T-helper 2 cell treated with Interferon-gamma antibody and Interleukin-4, amounts not matched to agents 100 ng/mL and 5 ng/mL, for 36 hours (primary cell): ENCODE data around the gene TOX2. TPM values are rescaled to one million over a fixed set of nuclear protein-coding genes. Genes with fewer than 3 reads are reported as not detected.

ENCODE experiments used
- intact Hi-C: fragments of 100-400 bp; cut with micrococcal nuclease; formaldehyde crosslinking; loops from one replicate; pipeline ENCODE4 v1.15.1; 2023
- total RNA-seq: library from RNA; stranded (reverse); gene quantifications from 2 replicates; pipeline ENCODE4 v1.2.3, GENCODE V29; 2022

TOX2 gene
- total RNA-seq, 1 donor from 2014 or later: 6.5 TPM

- intact Hi-C loops: no loop called here
Measured at GRCh38 chr20:44071057-44071456, 156.4 kb downstream of the TOX2 start.

DNA sequence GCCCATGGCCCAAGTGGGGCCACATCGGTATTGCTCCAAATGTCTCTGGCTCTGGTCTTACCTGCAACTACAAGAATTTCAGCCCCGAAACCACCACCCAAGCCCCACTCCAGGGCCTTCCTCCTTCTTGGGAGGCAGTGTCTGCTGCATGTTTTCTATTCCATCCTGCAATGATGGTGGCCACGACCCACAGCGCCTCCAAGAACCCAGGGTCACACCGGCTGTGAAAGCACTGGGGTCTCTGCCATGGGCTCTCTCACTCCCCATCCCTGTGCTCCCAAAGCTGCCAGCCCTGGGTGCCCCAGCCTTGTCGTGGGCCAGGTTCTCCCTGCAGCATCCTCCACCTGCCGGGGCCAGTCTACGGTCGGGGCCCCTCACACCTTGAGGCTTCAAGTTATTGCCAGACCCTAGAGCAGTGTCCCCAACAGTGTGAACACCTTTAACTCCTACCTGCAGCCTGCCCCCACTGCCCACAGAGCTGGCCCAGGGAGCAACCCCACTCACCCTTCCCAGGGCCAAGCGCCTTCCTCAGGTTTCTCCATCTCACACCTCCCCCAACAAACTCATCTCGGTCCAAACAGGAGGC lies 157.0 kb downstream of the TOX2 start:
- intact Hi-C loops: no loop called here

GRCh38 chr20:44072384-44072783 lies 157.7 kb downstream of the TOX2 start:
- intact Hi-C loops: no loop called here

GRCh38 chr20:44073011-44073674 lies 158.5 kb downstream of the TOX2 start:
- intact Hi-C loops: no loop called here

- intact Hi-C loops: no loop called here
Measured at GRCh38 chr20:44073675-44074071, 159.0 kb downstream of the TOX2 start.

DNA sequence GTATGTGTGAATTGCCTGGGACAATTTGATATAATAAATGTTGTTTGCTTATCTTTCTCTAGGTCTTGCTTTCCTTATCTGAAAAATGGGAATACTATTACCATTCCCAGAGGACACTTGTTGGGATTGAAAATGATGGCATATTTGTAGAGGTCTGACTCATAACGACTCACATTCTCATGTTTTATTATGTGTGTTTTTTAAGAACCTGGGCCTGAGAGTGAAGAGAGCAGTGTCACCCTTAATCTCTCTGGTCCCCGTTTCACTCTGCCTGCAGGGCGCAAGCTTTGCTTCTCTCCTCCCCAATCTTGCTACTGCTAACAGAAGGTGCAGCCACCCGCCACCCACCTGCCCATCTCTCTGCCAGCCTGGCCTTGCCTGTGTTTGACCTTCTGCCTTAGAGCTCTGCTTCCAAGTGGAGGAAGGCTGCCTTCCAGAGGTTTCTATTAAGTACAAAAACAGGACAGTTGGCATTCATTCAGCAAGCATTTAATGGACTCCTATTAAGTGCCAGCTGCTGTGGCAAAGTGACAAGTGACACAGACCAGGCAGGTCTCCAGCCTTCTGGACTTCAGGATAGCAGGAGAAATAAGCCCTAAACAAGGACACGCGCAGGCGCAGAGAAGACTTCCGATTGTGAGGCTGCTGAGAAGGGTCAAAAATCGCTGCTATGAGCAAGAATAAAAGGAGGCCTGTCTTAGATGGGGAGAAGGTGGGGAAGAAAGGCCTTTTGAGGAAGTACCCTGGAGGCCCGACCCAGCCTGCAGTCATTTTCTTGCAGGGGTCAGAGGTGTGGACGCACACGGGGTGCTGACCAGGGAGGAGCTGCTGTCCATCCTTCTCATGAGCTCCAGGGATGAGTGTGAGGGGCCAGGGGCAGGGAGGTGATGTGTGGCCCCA lies 159.8 kb downstream of the TOX2 start:
- intact Hi-C loops: no loop called here

DNA sequence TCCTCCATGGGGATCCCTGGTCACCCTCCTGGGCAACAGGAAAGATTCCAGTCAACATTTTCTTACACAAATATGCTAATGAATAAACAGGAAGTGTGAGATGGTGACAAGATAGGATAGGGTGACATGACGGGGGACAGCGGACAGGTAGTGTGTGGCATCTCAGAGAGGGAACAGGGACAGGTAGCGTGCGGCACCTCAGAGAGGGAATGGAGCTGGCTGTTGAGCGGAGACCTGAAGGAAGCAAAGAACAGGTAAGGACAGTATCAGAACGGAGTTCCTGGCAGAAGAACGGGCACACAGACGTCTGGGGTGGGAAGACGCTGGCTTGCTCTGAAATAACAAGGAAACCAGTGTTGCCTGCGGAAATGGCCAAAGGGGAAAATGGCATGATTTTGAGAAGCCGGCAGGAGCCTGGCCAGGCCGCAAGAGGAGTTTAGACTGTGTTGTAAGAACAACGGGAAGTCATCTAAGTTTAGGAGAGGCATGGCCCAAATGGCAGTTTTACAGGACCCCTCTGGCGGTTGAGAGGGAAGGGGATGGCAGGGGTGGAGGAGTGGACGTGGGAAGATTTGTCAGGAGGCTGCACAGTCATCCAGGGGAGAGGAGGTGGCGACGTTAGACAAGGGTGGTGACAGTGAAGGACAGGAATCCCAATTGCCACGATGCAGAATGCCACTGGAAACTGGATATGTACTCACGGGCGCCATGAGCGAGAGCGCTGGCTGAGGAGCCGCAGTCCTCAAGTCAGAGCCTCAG lies 160.7 kb downstream of the TOX2 start:
- intact Hi-C loops: no loop called here

DNA sequence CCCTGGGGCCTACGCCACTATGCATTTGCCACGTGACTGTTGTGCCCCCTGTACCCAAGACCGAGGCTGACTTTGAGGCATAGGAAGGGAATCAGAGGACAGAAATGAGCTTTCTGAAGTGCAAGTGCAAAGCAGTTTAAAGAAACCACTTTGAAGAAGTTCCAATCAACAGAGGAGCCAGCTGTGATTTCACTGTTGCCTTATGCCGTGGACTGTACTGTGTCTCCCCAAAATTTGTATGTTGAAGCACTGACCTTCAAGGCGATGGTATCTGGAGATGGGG lies 161.2 kb downstream of the TOX2 start:
- intact Hi-C loops: no loop called here

DNA sequence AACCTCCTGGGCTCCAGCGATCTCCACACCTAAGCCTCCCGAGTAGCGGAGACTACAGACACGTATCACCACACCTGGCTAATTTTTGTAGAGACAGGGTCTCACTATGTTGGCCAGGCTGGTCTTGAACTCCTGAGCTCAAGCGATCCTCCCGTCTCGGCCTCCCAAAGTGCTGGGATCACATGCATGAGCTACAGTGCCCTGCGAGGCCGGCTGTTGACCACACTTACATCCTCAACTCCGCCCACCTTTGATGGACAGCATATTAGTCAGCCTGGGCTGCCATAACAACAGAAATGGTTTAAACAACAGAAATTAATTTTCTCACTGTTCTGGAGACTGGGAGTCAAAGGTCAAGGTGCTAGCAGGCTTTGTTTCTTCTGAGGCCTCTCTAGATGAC lies 164.6 kb downstream of the TOX2 start:
- intact Hi-C loops: no loop called here

DNA sequence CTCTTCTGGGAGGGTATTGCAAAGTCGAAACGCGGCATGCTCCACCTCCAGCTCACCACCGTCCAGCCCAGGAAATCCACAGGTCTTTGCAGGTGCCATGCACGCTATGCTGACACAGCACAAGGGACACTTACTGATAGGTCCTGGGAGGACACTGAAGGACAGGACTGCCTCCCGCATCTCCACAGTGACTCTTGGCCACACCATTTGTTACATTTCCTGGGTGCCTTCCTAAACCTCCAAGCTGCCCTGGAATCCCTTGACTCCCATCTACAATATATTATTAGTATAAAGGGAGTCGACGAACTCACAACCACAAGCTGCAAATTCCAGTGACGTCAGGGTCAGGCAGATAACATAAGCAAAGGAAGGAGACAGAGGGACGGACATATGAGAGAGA lies 165.4 kb downstream of the TOX2 start:
- intact Hi-C loops: loop anchor here (1.0 to 5.0 kb wide), 4 partner anchors 24 to 623 kb away; partner anchors contain the start of gene SRSF6

- intact Hi-C loops: loop anchor here (1.0 to 5.0 kb wide), 4 partner anchors 24 to 623 kb away; partner anchors contain the start of gene SRSF6
Measured at GRCh38 chr20:44080646-44081267, 166.1 kb downstream of the TOX2 start.

DNA sequence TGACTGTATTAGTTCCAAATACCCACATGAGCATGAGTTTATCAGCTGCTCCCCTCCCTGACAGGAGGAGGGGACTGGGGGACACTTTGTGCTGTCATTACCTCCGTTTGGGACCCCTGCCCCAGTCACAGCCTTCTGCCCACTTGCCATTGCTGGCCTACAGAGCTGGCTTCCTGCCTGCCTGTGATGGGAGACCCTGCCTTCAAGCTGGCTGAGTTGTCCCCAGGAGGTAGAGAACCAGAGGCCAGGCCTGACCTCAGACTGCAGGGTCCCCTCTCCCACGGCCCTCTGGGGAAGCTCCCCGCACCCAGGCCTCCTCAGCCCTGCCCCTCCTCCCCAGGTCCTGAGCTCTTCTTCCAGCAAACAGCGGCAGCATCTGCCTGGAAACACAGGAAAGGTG lies 166.8 kb downstream of the TOX2 start:
- intact Hi-C loops: loop anchor here (5.0 kb wide), 1 partner anchor 624 kb away; the partner anchor contains the start of gene SRSF6

GRCh38 chr20:44081888-44082287 lies 167.2 kb downstream of the TOX2 start:
- intact Hi-C loops: loop anchor here (5.0 kb wide), 1 partner anchor 625 kb away; the partner anchor contains the start of gene SRSF6

- intact Hi-C loops: loop anchor here (5.0 kb wide), 1 partner anchor 626 kb away; the partner anchor contains the start of gene SRSF6
Measured at GRCh38 chr20:44083220-44083933, 168.7 kb downstream of the TOX2 start.

DNA sequence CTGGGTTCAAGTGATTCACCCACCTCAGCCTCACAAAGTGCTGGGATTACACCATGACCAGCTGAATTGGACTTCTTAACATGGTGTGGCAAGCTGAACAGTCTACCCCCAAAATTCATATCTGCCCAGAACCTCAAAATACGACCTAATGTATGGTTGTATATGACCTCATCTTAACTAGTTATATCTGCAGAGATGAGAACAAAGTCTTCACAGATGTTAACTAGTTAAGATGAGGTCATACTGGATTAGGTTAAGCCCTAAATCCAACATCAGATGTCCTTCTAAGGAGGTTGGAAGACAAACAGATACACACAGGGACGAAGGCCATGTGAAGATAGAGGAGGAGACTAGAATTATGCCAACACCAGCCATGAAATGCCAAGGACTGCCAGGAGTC lies 169.8 kb downstream of the TOX2 start:
- intact Hi-C loops: loop anchor here (5.0 kb wide), 1 partner anchor 627 kb away; the partner anchor contains the start of gene SRSF6

GRCh38 chr20:44084891-44085290 lies 170.2 kb downstream of the TOX2 start:
- intact Hi-C loops: loop anchor here (5.0 kb wide), 1 partner anchor 628 kb away; the partner anchor contains the start of gene SRSF6

DNA sequence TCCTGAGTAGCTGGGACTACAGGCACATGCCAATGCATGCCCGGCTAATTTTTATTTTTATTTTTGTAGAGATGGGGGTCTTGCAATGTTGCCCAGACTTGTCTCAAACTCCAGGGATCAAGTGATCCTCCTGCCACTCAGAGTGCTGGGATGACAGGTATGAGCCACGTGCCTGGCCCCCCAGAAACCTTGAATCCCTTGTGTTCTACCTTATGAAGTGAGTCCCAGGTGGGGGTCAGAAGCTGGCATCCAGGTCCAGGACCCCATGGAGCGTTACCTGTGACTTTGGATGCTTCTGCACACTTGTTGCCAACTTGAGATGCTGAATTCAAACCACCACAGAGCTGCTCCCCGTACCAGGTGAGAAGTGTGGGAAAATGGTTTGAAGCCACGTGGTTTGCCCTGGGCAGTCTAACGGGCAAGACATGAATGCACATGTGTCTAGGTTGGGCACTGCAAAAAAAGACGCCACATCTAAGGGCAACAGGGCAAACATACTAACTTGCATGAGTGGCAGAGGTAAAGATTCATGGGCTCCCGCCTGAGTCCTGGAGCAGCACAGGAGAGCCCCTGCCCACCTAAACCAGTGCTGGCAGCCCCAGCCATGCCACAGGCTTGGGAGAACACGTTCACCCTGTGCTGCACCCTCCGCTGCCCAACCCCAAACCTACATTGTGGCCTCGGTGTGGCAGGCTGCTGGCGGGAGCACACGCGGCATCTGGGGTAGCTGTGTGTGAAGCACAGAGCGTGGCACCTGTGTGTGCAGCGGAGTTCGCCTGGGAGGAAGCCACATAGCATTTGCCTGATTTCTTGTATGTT lies 171.2 kb downstream of the TOX2 start:
- intact Hi-C loops: no loop called here

DNA sequence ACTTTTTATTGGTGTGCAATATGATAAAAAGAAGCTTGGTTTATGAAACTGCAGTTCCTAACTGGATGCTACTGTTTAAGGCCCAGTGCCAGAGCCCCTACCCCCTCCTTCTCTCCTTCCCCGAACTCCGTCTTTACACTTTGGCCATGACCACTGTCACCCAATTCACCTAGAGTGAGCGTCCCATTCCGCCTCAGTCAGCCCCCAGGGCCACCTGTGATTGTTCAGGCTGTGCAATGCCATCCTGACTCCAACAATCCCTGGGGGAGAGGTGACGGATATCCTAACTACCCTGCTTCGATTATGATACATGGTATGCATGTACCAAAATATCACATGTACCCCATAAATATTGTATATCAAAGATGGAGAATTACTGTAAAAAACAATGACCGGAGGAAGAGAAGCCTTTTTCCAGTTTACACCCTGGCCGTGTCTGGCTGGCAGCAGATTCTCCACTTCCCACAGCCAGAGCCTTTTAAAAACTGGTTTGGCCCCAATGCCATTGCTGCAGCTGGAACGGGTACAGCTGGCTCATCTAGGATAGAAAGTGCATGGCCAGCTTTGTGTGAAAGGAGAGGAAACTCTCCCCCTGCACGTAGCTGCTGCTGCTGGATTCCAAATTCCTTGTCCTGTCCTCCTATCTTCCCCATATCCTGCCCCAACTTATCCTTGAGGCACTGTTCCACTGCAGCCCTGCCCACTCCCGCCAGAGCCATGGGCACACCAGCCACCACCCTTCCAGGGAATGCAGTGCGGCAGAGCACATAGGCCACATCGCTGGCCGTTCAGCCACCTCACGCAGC lies 172.6 kb downstream of the TOX2 start:
- intact Hi-C loops: no loop called here

GRCh38 chr20:44087857-44088120 lies 173.1 kb downstream of the TOX2 start:
- intact Hi-C loops: no loop called here
